Smooth muscle cell (in vitro differentiated cells): ENCODE measurements around the gene ZNF581. TPM values are rescaled to one million over a fixed set of nuclear protein-coding genes. Genes with fewer than 3 reads are reported as not detected.
A peak's percentile ranks its signal among the peaks of the same experiment; 100 is the strongest.

Experiments
- DNase-seq: peaks from one replicate; lab custom pipeline; 2025; ENCODE audit not compliant: unreplicated experiment; lab: John Stamatoyannopoulos, UW
- H2AFZ ChIP-seq: fragments of 200-600 bp; sonication (generic); 2 replicates; pipeline ENCODE4 v1.6.0; 2016; ENCODE audit warnings: antibody characterized with exemption, low read depth, mild to moderate bottlenecking
- H3F3A ChIP-seq: fragments of 200-600 bp; sonication (generic); 2 replicates; pipeline ENCODE4 v1.6.0; 2017; ENCODE audit warnings: antibody characterized with exemption, low read depth
- H3K27ac ChIP-seq: fragments of 200-600 bp; sonication (generic); 2 replicates; pipeline ENCODE4 v1.5.1; 2016; ENCODE audit warnings: low read depth, mild to moderate bottlenecking
- H3K27me3 ChIP-seq: fragments of 200-600 bp; sonication (generic); 2 replicates; pipeline ENCODE4 v1.6.1; 2016; ENCODE audit warnings: low read depth, mild to moderate bottlenecking
- H3K36me3 ChIP-seq: fragments of 200-600 bp; sonication (generic); 2 replicates; pipeline ENCODE4 v1.5.1; 2016; ENCODE audit warnings: low read depth
- H3K4me1 ChIP-seq: fragments of 200-600 bp; sonication (generic); 2 replicates; pipeline ENCODE4 v1.5.1; 2016; ENCODE audit warnings: low read depth
- H3K4me2 ChIP-seq: fragments of 200-600 bp; sonication (generic); 2 replicates; pipeline ENCODE4 v1.6.0; 2016; ENCODE audit warnings: mild to moderate bottlenecking
- H3K4me3 ChIP-seq: fragments of 200-600 bp; sonication (generic); 2 replicates; pipeline ENCODE4 v1.5.1; 2016; ENCODE audit warnings: mild to moderate bottlenecking
- H3K79me2 ChIP-seq: fragments of 200-600 bp; sonication (generic); 2 replicates; pipeline ENCODE4 v1.6.0; 2016; ENCODE audit warnings: low read depth, mild to moderate bottlenecking
- H3K9ac ChIP-seq: fragments of 200-600 bp; sonication (generic); 2 replicates; pipeline ENCODE4 v1.6.0; 2016; ENCODE audit warnings: low read depth
- H3K9me3 ChIP-seq: fragments of 200-600 bp; sonication (generic); replicated peaks from 2 replicates; pipeline ENCODE4 v1.5.1; 2016; ENCODE audit warnings: low read depth
- H4K20me1 ChIP-seq: fragments of 200-600 bp; sonication (generic); 2 replicates; pipeline ENCODE4 v1.6.0; 2016; ENCODE audit warnings: low read depth
- WGBS: methylation state at CpG from one replicate; pipeline ENCODE4 v1.1.7; 2016; ENCODE audit warnings: low lambda C conversion rate; 5-methylcytosine and 5-hydroxymethylcytosine counted together
- polyA plus RNA-seq: library from polyadenylated mRNA; unstranded; fragments of >200 nt; fragmentation: Nextera tagmentation; extraction: Ambion mirVana; gene quantifications from 2 replicates; pipeline ENCODE4 v1.2.1, GENCODE V29; 2016
- total RNA-seq: library from RNA; depleted of rRNA; stranded (reverse); fragments of >200 nt; gene quantifications from 2 replicates; pipeline ENCODE4 v1.2.3, GENCODE V29; 2014
- TF ChIP-seq, protein P1 (sequence below): fragments of 200-600 bp; sonication (generic); IDR thresholded peaks from 2 replicates; pipeline ENCODE4 v1.5.1; 2017; ENCODE audit warnings: borderline replicate concordance, mild to moderate bottlenecking, antibody characterized with exemption; ENCODE audit not compliant: insufficient read depth, poor library complexity, severe bottlenecking

ZNF581 gene
- total and polyA plus RNA-seq, 2 experiments from 2014 or later, result 10.0 to 21.4 TPM

DNA sequence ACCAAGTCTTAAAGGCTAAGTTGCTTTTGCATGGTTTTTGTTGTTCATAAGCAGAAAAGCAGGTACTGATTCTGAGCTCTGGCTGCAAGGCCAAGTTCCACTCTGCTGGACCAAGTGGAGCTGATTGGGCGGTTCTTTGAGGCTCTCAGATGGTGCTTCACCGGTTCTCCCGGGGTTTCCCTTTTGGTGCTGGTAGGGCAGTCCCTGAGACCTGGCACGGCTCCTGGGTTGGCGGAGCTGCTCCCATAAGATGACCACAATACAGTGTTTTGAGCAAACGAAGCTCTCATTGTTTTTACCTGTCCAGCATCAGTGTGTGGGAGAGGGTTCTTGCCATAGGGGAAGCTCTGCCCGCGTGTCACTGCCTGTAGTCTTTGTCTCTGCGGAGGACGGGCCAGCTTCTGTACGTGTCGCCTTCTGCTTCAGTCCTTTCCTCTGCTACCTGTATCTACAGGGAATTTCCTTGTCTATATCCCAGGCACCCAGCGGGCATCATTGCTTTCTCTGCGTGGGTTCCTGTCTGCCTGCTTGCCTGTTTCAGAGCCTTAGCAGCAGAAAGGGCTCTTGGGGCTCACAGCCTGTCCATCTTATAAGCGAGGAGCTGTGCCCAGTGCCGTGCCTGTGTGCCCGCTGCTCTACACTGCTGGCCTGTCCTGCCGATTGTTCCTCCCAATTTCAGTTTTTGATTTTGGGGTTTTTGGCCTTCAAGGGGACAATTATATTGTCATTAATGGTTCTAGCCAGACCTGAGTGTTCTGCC is 13.7 kb downstream of the ZNF581 start:
- Histone ChIP-seq H3K4me3 (peak overlapping the region; percentile 86), H3K27ac (peak overlapping the region; percentile 97), H3F3A (no peaks in the 10 kb centered on the region), H2AFZ (no peak overlapping the region), H3K36me3 (no peaks in the 10 kb centered on the region), H3K9ac (peak overlapping the region; percentile 99), H3K4me2 (peak overlapping the region; percentile 98), H3K27me3 (no peaks in the 10 kb centered on the region), H4K20me1 (peaks cover 65% of the 10 kb centered on the region), H3K79me2 (peaks cover 66% of the 10 kb centered on the region), H3K4me1 (peaks cover 23% of the 10 kb centered on the region), H3K9me3 (no peaks in the 10 kb centered on the region)
- DNase-seq, result no peak
- TF ChIP-seq, protein P1, sequence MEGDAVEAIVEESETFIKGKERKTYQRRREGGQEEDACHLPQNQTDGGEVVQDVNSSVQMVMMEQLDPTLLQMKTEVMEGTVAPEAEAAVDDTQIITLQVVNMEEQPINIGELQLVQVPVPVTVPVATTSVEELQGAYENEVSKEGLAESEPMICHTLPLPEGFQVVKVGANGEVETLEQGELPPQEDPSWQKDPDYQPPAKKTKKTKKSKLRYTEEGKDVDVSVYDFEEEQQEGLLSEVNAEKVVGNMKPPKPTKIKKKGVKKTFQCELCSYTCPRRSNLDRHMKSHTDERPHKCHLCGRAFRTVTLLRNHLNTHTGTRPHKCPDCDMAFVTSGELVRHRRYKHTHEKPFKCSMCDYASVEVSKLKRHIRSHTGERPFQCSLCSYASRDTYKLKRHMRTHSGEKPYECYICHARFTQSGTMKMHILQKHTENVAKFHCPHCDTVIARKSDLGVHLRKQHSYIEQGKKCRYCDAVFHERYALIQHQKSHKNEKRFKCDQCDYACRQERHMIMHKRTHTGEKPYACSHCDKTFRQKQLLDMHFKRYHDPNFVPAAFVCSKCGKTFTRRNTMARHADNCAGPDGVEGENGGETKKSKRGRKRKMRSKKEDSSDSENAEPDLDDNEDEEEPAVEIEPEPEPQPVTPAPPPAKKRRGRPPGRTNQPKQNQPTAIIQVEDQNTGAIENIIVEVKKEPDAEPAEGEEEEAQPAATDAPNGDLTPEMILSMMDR, result no peak
- WGBS, result 78% methylated on average over 18 of the region's 18 CpGs

DNA sequence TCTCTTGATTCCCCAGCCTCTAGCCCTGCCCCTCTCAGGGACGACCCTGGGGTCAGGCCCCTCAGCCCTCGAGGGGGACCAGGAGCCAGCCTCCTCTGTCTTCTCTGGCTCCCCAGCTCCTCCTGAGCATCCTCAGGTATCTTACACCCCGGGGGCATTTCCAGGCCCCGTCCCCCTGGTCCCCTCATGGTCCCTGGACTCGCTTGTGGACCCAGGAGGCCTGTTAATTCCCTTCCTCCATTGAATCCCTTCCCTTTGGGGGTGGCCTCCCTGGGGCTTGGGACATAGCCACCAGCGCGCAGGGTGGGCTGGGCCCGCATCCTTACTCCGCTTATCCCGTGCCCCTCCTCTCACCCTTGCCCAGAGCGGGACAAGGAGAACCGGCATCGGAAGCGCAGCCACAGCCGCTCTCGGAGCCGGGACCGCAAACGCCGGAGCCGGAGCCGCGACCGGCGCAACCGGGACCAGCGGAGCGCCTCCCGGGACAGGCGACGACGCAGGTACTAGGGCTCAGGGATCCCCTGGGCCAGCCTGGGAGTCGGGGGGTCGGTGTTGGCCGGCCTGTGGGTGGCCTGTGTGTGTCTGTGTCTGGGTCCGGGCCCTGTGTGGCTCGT is 15.5 kb downstream of the ZNF581 start:
- Histone ChIP-seq H3K4me1 (peaks cover 23% of the 10 kb centered on the region), H3K4me3 (no peak overlapping the region), H3K9ac (no peak overlapping the region), H3K9me3 (no peaks in the 10 kb centered on the region), H3K4me2 (no peak overlapping the region), H3K79me2 (peaks cover 83% of the 10 kb centered on the region), H3K27me3 (no peaks in the 10 kb centered on the region), H3K27ac (no peak overlapping the region), H3K36me3 (peaks cover 6% of the 10 kb centered on the region), H4K20me1 (peaks cover 83% of the 10 kb centered on the region), H2AFZ (no peak overlapping the region), H3F3A (no peaks in the 10 kb centered on the region)
- WGBS, result 94% methylated on average over 36 of the region's 37 CpGs
- TF ChIP-seq, protein P1, result no peak
- no peak for DNase-seq

DNA sequence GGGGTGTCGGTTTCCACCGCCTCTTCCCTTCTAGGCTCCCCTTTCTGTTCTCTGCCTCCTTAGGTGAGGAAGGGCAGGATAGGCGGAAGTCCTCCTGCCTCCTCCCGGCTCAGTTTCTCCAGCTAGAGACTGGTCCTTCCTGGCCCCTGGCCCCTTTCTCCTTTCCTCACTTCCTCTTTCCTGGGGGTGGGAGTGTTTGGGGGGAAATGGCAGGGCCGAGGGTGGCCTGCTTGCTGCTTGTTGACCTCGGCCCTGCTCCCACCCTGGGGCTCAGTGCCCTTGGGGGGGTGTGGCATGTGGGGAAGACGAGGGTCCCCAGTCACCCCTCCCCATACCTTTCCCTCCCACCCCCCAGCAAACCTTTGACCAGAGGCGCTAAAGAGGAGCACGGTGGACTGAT is 16.4 kb downstream of the ZNF581 start:
- H3K4me2 ChIP-seq, result no peak overlapping the region
- WGBS, result 96% methylated on average over 6 of the region's 9 CpGs
- H3F3A ChIP-seq, result no peaks in the 10 kb centered on the region
- H4K20me1 ChIP-seq, result peaks cover 91% of the 10 kb centered on the region
- no peak overlapping the region for H3K27ac ChIP-seq
- no peak overlapping the region for H2AFZ ChIP-seq
- H3K27me3 ChIP-seq, result no peaks in the 10 kb centered on the region
- peaks cover 6% of the 10 kb centered on the region for H3K36me3 ChIP-seq
- no peak overlapping the region for H3K9ac ChIP-seq
- no peak for DNase-seq
- H3K4me1 ChIP-seq, result peaks cover 23% of the 10 kb centered on the region
- peaks cover 89% of the 10 kb centered on the region for H3K79me2 ChIP-seq
- H3K4me3 ChIP-seq, result no peak overlapping the region
- no peaks in the 10 kb centered on the region for H3K9me3 ChIP-seq
- TF ChIP-seq, protein P1, result no peak

DNA sequence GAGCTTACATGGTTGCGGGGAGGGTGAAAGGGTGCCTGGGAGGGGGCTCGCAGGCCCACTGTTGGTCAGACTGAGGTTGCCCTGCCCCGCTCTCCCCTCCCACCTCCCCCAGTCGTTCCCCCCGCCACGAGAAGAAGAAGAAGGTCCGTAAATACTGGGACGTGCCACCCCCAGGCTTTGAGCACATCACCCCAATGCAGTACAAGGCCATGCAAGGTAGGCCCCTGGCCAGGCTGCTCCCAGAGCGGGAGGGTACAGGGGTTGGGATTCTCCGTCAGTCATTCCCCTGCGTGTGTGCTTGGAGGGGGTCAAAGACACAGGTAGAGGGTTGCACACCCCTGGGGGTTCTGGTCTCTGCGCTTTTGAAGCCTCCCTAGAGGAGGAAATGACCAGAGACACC is 17.0 kb downstream of the ZNF581 start:
- no peaks in the 10 kb centered on the region for H3K9me3 ChIP-seq
- H3K4me3 ChIP-seq, result no peak overlapping the region
- no peak overlapping the region for H3K4me2 ChIP-seq
- DNase-seq, result no peak
- no peaks in the 10 kb centered on the region for H3K27me3 ChIP-seq
- TF ChIP-seq, protein P1, result no peak
- peaks cover 95% of the 10 kb centered on the region for H4K20me1 ChIP-seq
- no peak overlapping the region for H3K9ac ChIP-seq
- WGBS, result 96% methylated on average over 9 of the region's 12 CpGs
- H3K4me1 ChIP-seq, result peaks cover 23% of the 10 kb centered on the region
- H3K79me2 ChIP-seq, result peaks cover 87% of the 10 kb centered on the region
- peaks cover 6% of the 10 kb centered on the region for H3K36me3 ChIP-seq
- no peak overlapping the region for H3K27ac ChIP-seq
- no peak overlapping the region for H2AFZ ChIP-seq
- no peaks in the 10 kb centered on the region for H3F3A ChIP-seq
